Retinal pigment epithelial cell (primary cell): Measurements from ENCODE around the gene STUB1.

ENCODE experiments used
- DNase-seq: peaks from one replicate; pipeline ENCODE4 v3.0.0-alpha.2; 2010; ENCODE audit warnings: low read depth
- H3K4me3 ChIP-seq: 2 replicates; pipeline ENCODE4 v1.5.1; 2011; ENCODE audit warnings: mild to moderate bottlenecking, low read length, control low read depth, moderate library complexity
- CTCF ChIP-seq: conservative IDR thresholded peaks from 2 replicates; pipeline ENCODE4 v1.5.1; 2011; ENCODE audit warnings: low read depth, low read length, control low read depth, inconsistent platforms

STUB1 gene

GRCh38 chr16:634996-635395 is 45.2 kb upstream of the STUB1 start:
- no peak for DNase-seq
- peak overlapping the region; percentile 77 for H3K4me3 ChIP-seq
- TF ChIP-seq CTCF: no peak

- no peak for DNase-seq
- TF ChIP-seq CTCF: no peak
- peak overlapping the region; percentile 77 for H3K4me3 ChIP-seq
Observed at GRCh38 chr16:635573-636205, 44.5 kb upstream of the STUB1 start.

DNA sequence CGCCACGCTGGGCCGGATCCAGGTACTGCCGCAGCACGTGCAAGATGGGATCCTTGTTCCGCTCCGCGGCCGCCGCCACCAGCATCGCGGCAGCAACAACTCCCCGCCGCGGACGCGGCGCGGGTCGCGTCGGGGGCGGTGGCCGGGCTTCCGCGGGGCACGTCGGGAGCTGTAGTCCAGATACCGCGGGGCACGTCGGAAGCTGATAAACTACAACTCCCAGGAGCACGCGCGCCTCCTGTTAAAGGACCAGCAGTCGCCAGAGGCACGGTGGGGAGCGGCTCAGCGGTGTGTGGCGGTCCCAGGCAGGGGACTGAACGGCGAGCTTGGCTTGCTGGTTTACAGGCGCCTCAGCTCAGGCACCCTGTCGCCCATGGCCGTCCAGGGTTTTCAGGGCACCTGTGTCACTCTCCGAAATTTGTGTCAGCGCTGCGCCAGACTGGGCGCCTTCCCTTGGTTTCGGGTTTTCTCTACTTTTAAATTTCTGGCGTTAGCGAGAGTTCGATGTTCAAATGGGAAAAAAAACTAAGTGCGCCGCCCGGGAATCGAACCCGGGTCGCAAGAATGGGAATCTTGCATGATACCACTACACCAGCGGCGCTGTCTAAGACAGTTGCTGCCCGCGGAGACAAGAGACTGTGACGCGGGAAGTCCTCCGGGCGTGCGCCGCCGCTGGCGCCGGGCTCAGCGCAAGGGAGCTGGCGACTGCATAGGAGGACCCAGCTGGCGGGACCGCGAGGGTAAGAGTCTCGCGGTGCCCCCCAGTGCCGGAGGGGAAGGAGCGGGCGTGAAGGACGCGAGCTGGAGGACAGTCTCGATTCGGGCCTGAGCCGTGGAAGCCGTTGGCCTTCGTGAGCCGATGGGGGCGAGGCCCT is 43.8 kb upstream of the STUB1 start, which contains the start of gene METTL26:
TSS of gene METTL26 (minus strand) at position 100 of the 875 bp plus-strand sequence. CDS start at position 85, 15 bp downstream.
- no peak for TF ChIP-seq CTCF
- peak within 1 kb of the TSS; percentile 77 for H3K4me3 ChIP-seq
- DNase-seq: peak; percentile 76

- TF ChIP-seq CTCF: no peak
- peak overlapping the region; percentile 77 for H3K4me3 ChIP-seq
- no peak for DNase-seq
Observed at GRCh38 chr16:637081-638018, 42.9 kb upstream of the STUB1 start.

DNA sequence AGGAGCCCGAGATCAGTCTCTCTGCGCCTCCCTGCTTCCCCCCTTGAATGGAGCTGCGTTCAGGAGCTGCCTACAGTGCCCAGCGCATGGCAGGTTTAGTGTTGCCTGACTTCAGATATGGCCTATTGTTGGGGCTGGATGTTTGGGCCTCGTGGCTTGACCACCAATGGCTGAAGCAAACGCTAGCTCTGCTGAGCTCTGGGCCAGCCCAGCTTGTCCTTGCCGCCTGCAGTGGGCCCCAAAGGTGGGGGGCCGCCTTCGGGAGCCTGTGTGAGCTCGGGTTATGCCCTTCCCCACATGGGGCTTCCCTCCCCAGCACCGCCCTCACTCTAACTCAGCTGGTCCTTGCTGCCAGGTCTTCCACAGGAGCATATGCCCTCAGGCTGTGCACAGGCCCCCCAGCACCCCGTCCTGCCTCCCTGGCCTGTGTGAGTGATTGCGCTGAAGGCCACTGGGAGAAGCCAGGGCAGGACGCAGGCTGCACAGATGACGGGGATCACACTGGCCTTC is 42.1 kb upstream of the STUB1 start:
- TF ChIP-seq CTCF: no peak
- H3K4me3 ChIP-seq: no peak overlapping the region
- no peak for DNase-seq

GRCh38 chr16:638836-639235 is 41.4 kb upstream of the STUB1 start:
- no peak for DNase-seq
- TF ChIP-seq CTCF: no peak
- H3K4me3 ChIP-seq: no peak overlapping the region
